RWPE1 (cell line): ENCODE results near the gene HHATL.
A peak's percentile ranks its signal among the peaks of the same experiment; 100 is the strongest.

Experiments used
- CTCF ChIA-PET: fragments of 350-600 bp; sonication (Branson Sonifier 250); formaldehyde crosslinking; extraction: SDS; loops from one replicate; lab custom pipeline; 2021; lab: Yijun Ruan, JAX
- POLR2A ChIA-PET: fragments of 400-600 bp; formaldehyde crosslinking; extraction: SDS; loops from one replicate; lab custom pipeline; 2020; ENCODE audit warnings: antibody characterized with exemption; ENCODE audit not compliant: low non-redundant PET; lab: Yijun Ruan, JAX
- DNase-seq: peaks from one replicate; pipeline ENCODE4 v3.0.0; 2012; ENCODE audit warnings: low spot score
- H3K27ac ChIP-seq: fragments of 450-650 bp; 2 replicates; pipeline ENCODE4 v1.5.1; 2017
- CTCF ChIP-seq: fragments of 450-650 bp; conservative IDR thresholded peaks from 2 replicates; pipeline ENCODE4 v1.5.1; 2017; ENCODE audit warnings: low read depth, mild to moderate bottlenecking

HHATL gene

GRCh38 chr3:42667523-42668412 is 34.8 kb downstream of the HHATL start:
- no peak for DNase-seq
- CTCF ChIA-PET = no interaction called here
- TF ChIP-seq CTCF = no peak
- POLR2A ChIA-PET = no interaction called here
- no peak overlapping the region for H3K27ac ChIP-seq

- CTCF ChIA-PET = no interaction called here
- POLR2A ChIA-PET = no interaction called here
- H3K27ac ChIP-seq = no peak overlapping the region
These were observed 35.5 kb downstream of the HHATL start for GRCh38 chr3:42667096-42667522.

GRCh38 chr3:42666577-42666998 is 36.0 kb downstream of the HHATL start:
- ChIA-PET POLR2A (no interaction called here), CTCF (no interaction called here)
- no peak for DNase-seq
- peak overlapping the region; percentile 58; the same call in 1 of the 2 replicates for H3K27ac ChIP-seq
- TF ChIP-seq CTCF = no peak

More at GRCh38 chr3:42667096-42667522, 35.5 kb downstream of the HHATL start:
- TF ChIP-seq CTCF = no peak
- no peak for DNase-seq

- ChIA-PET POLR2A (no interaction called here), CTCF (no interaction called here)
- H3K27ac ChIP-seq = peak overlapping the region; percentile 58
- no peak for DNase-seq
- TF ChIP-seq CTCF = no peak
These were observed 36.6 kb downstream of the HHATL start for GRCh38 chr3:42666022-42666421.

- DNase-seq = no peak
- POLR2A ChIA-PET = no interaction called here
- CTCF ChIA-PET = interaction anchor here (1.1 kb wide), 1 partner anchor 11 kb away, joined by 3 read pairs; no protein-coding TSS in a partner anchor
- TF ChIP-seq CTCF = no peak
- peak overlapping the region; percentile 58 for H3K27ac ChIP-seq
These were observed 37.3 kb downstream of the HHATL start for GRCh38 chr3:42665050-42665878.

GRCh38 chr3:42664438-42664803 is 38.2 kb downstream of the HHATL start:
- POLR2A ChIA-PET = no interaction called here
- no peak for TF ChIP-seq CTCF
- DNase-seq = no peak
- CTCF ChIA-PET = no interaction called here
- no peak overlapping the region for H3K27ac ChIP-seq
